Measurements from ENCODE around the gene TDRD10.

- TF ChIP-seq POLR2AphosphoS5 (IDR thresholded peaks at IDR 0.05; ENCODE audit: low read depth, low read length), result no peak; the same call in 1 of the 2 replicates
- TF ChIP-seq REST (IDR thresholded peaks at IDR 0.05; ENCODE audit: insufficient read depth in 1 of 2, low read depth in 2 of 2, low read length in 2 of 2), result no peak
- TF ChIP-seq TAF1 (IDR thresholded peaks at IDR 0.05; ENCODE audit: borderline replicate concordance, insufficient read depth, low read length), result no peak
- no peak for TF ChIP-seq SIN3A (IDR thresholded peaks at IDR 0.05; ENCODE audit: borderline replicate concordance, insufficient read depth, low read length)
- no peak for TF ChIP-seq FOXP2 (optimal IDR thresholded peaks at IDR 0.05; ENCODE audit: borderline replicate concordance, extremely low read depth, extremely low read length, insufficient read depth)
Measured at GRCh38 chr1:154577346-154578057, 75.5 kb downstream of the TDRD10 start.
